Peyer's patch (tissue), 4 donors: Measurements from ENCODE around the gene TUBB1.

Source experiments
- POLR2A ChIP-seq, 2 donors: fragments of 450-650 bp; IDR thresholded peaks; one replicate each; pipeline ENCODE4 v1.5.1; 2017; ENCODE audit warnings: antibody characterized with exemption in 2 of 2, mild to moderate bottlenecking in 2 of 2, moderate library complexity in 2 of 2
- TF ChIP-seq, protein P1 (sequence below), 6 experiments: fragments of 450-650 bp in 4 of 6; fragments of 200-600 bp in 2 of 6; sonication (generic) in 1 of 6; IDR thresholded peaks; one replicate each; pipeline ENCODE4 v1.5.1; 2017 to 2019; ENCODE audit warnings: antibody characterized with exemption in 6 of 6, mild to moderate bottlenecking in 3 of 6, moderate library complexity in 1 of 6

DNA sequence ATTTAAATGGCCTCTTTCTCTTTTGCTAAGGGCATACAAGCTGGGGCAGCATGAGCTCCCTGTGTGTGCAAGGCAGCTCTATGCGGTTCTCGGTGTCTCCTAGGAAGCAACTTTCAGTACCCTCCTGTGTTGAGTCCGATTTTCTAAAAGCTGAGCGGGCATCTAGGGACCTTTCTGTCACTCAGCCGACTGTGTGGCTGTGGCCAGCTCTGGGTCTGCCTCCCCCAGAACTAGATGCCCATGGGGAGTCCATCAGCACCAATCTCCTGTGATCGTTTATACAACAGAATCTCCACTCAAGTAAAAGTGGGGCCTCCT, 30.7 kb upstream of the TUBB1 start:
- TF ChIP-seq, protein P1, sequence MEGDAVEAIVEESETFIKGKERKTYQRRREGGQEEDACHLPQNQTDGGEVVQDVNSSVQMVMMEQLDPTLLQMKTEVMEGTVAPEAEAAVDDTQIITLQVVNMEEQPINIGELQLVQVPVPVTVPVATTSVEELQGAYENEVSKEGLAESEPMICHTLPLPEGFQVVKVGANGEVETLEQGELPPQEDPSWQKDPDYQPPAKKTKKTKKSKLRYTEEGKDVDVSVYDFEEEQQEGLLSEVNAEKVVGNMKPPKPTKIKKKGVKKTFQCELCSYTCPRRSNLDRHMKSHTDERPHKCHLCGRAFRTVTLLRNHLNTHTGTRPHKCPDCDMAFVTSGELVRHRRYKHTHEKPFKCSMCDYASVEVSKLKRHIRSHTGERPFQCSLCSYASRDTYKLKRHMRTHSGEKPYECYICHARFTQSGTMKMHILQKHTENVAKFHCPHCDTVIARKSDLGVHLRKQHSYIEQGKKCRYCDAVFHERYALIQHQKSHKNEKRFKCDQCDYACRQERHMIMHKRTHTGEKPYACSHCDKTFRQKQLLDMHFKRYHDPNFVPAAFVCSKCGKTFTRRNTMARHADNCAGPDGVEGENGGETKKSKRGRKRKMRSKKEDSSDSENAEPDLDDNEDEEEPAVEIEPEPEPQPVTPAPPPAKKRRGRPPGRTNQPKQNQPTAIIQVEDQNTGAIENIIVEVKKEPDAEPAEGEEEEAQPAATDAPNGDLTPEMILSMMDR (IDR thresholded peaks at IDR 0.05): no peak
- TF ChIP-seq POLR2A (IDR thresholded peaks at IDR 0.05): no peak
